Mesenchymal stem cell (in vitro differentiated cells and primary cell): ENCODE data around the gene PMVK.
"Not testable (repeated sequence)": the region's sequence is repeated elsewhere in the genome, so short reads cannot be mapped to it uniquely, and the experiment has no call there.

Experiments
- DNase-seq: peaks from one replicate; pipeline ENCODE4 v3.0.0-alpha.2; 2013
- H2AFZ ChIP-seq: one replicate; pipeline ENCODE4 v1.6.1; 2013; ENCODE audit warnings: low read depth, mild to moderate bottlenecking, control low read depth, inconsistent platforms, low read length, moderate library complexity
- H2AK5ac ChIP-seq: 2 replicates; pipeline ENCODE4 v1.6.1; 2013; ENCODE audit warnings: low read length, moderate library complexity, mild to moderate bottlenecking, inconsistent platforms; ENCODE audit not compliant: severe bottlenecking
- H2BK120ac ChIP-seq: one replicate; pipeline ENCODE4 v1.6.1; 2013; ENCODE audit warnings: low read depth, mild to moderate bottlenecking, inconsistent platforms, low read length, moderate library complexity
- H2BK12ac ChIP-seq, 2 experiments: one replicate each; pipeline ENCODE4 v1.6.1; 2013; ENCODE audit warnings: inconsistent platforms in 2 of 2, low read length in 2 of 2, mild to moderate bottlenecking in 2 of 2, moderate library complexity in 2 of 2, control low read depth in 1 of 2
- H2BK15ac ChIP-seq: one replicate; pipeline ENCODE4 v1.6.1; 2013; ENCODE audit warnings: mild to moderate bottlenecking, low read depth, inconsistent platforms; ENCODE audit not compliant: poor library complexity, severe bottlenecking
- H2BK5ac ChIP-seq: 2 replicates; pipeline ENCODE4 v1.6.1; 2013; ENCODE audit warnings: low read depth, mild to moderate bottlenecking, low read length, control low read depth, inconsistent platforms; ENCODE audit not compliant: poor library complexity, severe bottlenecking
- H3K14ac ChIP-seq, 2 experiments: one replicate each; pipeline ENCODE4 v1.6.1; 2013; ENCODE audit warnings: inconsistent platforms in 2 of 2, low read length in 2 of 2, control low read depth in 1 of 2, mild to moderate bottlenecking in 1 of 2, moderate library complexity in 1 of 2
- H3K18ac ChIP-seq, 2 experiments: one replicate each; pipeline ENCODE4 v1.6.1; 2013; ENCODE audit warnings: inconsistent platforms in 2 of 2, low read length in 2 of 2, control low read depth in 1 of 2, low read depth in 1 of 2, mild to moderate bottlenecking in 1 of 2
- H3K23ac ChIP-seq, 2 experiments: one replicate each; pipeline ENCODE4 v1.6.1; 2013; ENCODE audit warnings: inconsistent platforms in 2 of 2, low read length in 2 of 2, mild to moderate bottlenecking in 2 of 2, moderate library complexity in 2 of 2, control low read depth in 1 of 2
- H3K27ac ChIP-seq: 2 replicates; pipeline ENCODE4 v1.5.1; 2013; ENCODE audit warnings: mild to moderate bottlenecking, moderate library complexity, low read length, control low read depth, inconsistent platforms; ENCODE audit not compliant: poor library complexity, severe bottlenecking
- H3K27me3 ChIP-seq, 2 experiments: 2 replicates each; pipeline versions ENCODE4 v1.6.1 to v1.7.0; 2013; ENCODE audit warnings: low read length in 2 of 2, mild to moderate bottlenecking in 2 of 2, moderate library complexity in 2 of 2, control low read depth in 1 of 2, inconsistent platforms in 1 of 2; ENCODE audit not compliant: control insufficient read depth in 1 of 2, insufficient read depth in 1 of 2
- H3K36me3 ChIP-seq, 2 experiments: 2 replicates each; pipeline versions ENCODE4 v1.6.1 to v1.7.0; 2013; ENCODE audit warnings: low read length in 2 of 2, control low read depth in 1 of 2, inconsistent platforms in 1 of 2, low read depth in 1 of 2, mild to moderate bottlenecking in 1 of 2; ENCODE audit not compliant: insufficient read depth in 2 of 2, control insufficient read depth in 1 of 2
- H3K4ac ChIP-seq, 2 experiments: one replicate each; pipeline ENCODE4 v1.6.1; 2013; ENCODE audit warnings: inconsistent platforms in 2 of 2, low read length in 2 of 2, mild to moderate bottlenecking in 2 of 2, moderate library complexity in 2 of 2, control low read depth in 1 of 2, low read depth in 1 of 2
- H3K4me1 ChIP-seq: 2 replicates; pipeline ENCODE4 v1.6.1; 2013; ENCODE audit warnings: low read depth, low read length, control low read depth; ENCODE audit not compliant: control insufficient read depth, insufficient read depth
- H3K4me2 ChIP-seq: 2 replicates; pipeline ENCODE4 v1.6.1; 2013; ENCODE audit warnings: low read length, mild to moderate bottlenecking, inconsistent platforms; ENCODE audit not compliant: poor library complexity, severe bottlenecking
- H3K4me3 ChIP-seq, 2 experiments: 2 replicates each; pipeline versions ENCODE4 v1.5.1 to v1.7.0; 2013; ENCODE audit warnings: low read length in 2 of 2, mild to moderate bottlenecking in 2 of 2, control low read depth in 1 of 2, low read depth in 1 of 2; ENCODE audit not compliant: insufficient read depth in 1 of 2
- H3K79me1 ChIP-seq: replicated peaks from 2 replicates; pipeline ENCODE4 v1.6.1; 2013; ENCODE audit warnings: mild to moderate bottlenecking, control low read depth, low read length, inconsistent platforms; ENCODE audit not compliant: poor library complexity, severe bottlenecking
- H3K9ac ChIP-seq: 2 replicates; pipeline ENCODE4 v1.7.0; 2013; ENCODE audit warnings: mild to moderate bottlenecking, low read length, moderate library complexity
- H3K9me3 ChIP-seq: 2 replicates; pipeline ENCODE4 v1.7.0; 2013; ENCODE audit warnings: mild to moderate bottlenecking, low read length; ENCODE audit not compliant: control insufficient read depth
- H4K8ac ChIP-seq: one replicate; pipeline ENCODE4 v1.6.1; 2013; ENCODE audit warnings: inconsistent platforms, mild to moderate bottlenecking, low read length, moderate library complexity
- H4K91ac ChIP-seq: one replicate; pipeline ENCODE4 v1.6.1; 2013; ENCODE audit warnings: mild to moderate bottlenecking, low read length, inconsistent platforms
- WGBS: methylation state at CpG from one replicate; pipeline ENCODE4 v1.1.7; 2013; ENCODE audit warnings: mixed read lengths; 5-methylcytosine and 5-hydroxymethylcytosine counted together

Gene PMVK

DNA sequence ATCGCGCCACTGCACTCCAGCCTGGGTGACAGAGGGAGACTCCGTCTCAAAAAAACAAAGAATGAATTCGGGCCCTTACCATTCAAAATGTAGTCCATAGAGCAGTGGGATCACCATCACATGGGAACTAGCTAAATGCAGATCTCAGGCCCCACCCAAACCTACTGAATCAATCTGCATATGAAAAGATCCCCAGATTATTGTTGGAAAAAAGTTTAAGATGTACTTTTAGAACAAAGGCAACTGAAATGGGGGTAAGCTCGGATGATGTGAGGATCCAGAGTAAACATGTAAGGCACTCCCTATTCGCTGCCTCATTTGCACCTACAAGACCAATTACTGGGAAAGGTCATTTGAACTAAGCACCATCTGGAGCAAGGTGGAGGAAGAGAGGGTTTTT is 45.8 kb upstream of the PMVK start:
- Histone ChIP-seq H3K23ac (no peak overlapping the region), H3K4me3 (peak overlapping the region in 1 of 2 experiments; percentile 91), H3K27ac (no peak overlapping the region), H3K4me1 (peaks cover 7% of the 10 kb centered on the region), H2BK120ac (no peak overlapping the region), H4K91ac (no peak overlapping the region), H2BK5ac (no peak overlapping the region), H2AFZ (no peak overlapping the region), H3K79me1 (peaks cover 18% of the 10 kb centered on the region), H3K4me2 (peak overlapping the region; percentile 51), H3K27me3 (no peaks in the 10 kb centered on the region), H2AK5ac (peak overlapping the region; percentile 47), H3K18ac (no peak overlapping the region), H3K9me3 (no peaks in the 10 kb centered on the region), H2BK15ac (no peak overlapping the region), H3K9ac (peak overlapping the region; percentile 89), H4K8ac (no peak overlapping the region), H3K36me3 (peaks cover 8 to 19% of the 10 kb centered on the region in 2 experiments), H3K14ac (no peak overlapping the region), H2BK12ac (no peak overlapping the region), H3K4ac (no peak overlapping the region)
- WGBS: 47% methylated on average over 4 of the region's 6 CpGs
- DNase-seq: no peak

DNA sequence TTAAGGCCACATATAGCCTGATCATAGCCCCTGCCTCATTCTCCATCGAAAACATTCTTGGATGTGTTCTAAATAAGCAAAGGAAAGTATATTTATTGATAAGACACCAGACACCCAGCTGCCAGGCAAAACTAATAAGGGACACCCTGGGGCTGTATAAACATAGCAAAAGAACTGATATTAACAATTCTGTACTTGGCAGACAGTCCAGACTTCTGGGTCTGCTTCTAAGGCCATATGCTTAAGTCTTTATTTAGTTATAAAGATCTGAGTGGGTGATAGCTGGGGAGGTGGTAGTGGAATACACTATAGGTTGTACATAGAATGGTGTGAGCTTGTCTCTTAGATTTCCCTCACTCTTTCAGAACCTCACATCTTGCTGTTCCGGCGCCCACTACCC is 41.8 kb upstream of the PMVK start:
- no peak overlapping the region for H2BK120ac ChIP-seq

DNA sequence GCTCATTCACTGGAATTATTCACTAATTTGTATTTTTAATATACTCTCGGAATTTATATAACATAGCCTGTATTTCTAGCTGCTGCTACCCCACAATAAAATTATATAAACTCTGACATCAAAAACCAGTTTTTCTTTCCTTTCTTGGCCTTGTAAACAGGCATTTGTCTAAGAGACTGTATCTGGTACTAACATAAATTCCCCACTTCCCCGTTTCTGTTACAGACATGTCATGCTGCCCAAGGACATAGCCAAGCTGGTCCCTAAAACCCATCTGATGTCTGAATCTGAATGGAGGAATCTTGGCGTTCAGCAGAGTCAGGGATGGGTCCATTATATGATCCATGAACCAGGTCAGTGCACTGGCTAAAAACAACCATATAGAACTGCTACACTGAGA is 41.2 kb upstream of the PMVK start:
- WGBS: 97% methylated on average over 3 of the region's 3 CpGs

More for the DNA sequence above, 41.8 kb upstream of the PMVK start:
- Histone ChIP-seq H2BK5ac (no peak overlapping the region), H2BK12ac (no peak overlapping the region), H3K23ac (no peak overlapping the region), H2BK15ac (no peak overlapping the region), H4K91ac (no peak overlapping the region), H3K4me3 (no peak overlapping the region), H3K27me3 (no peaks in the 10 kb centered on the region), H3K4ac (no peak overlapping the region), H3K14ac (no peak overlapping the region), H3K4me1 (peaks cover 1% of the 10 kb centered on the region), H3K9ac (peak overlapping the region; percentile 27), H4K8ac (no peak overlapping the region), H2AK5ac (no peak overlapping the region), H3K4me2 (no peak overlapping the region), H3K9me3 (no peaks in the 10 kb centered on the region), H3K27ac (no peak overlapping the region), H3K18ac (no peak overlapping the region), H3K36me3 (peaks cover 0 to 15% of the 10 kb centered on the region in 2 experiments), H3K79me1 (peaks cover 12% of the 10 kb centered on the region), H2AFZ (no peak overlapping the region)
- WGBS: no CpG with 5 or more reads among the region's 3 CpGs
- DNase-seq: no peak

DNA sequence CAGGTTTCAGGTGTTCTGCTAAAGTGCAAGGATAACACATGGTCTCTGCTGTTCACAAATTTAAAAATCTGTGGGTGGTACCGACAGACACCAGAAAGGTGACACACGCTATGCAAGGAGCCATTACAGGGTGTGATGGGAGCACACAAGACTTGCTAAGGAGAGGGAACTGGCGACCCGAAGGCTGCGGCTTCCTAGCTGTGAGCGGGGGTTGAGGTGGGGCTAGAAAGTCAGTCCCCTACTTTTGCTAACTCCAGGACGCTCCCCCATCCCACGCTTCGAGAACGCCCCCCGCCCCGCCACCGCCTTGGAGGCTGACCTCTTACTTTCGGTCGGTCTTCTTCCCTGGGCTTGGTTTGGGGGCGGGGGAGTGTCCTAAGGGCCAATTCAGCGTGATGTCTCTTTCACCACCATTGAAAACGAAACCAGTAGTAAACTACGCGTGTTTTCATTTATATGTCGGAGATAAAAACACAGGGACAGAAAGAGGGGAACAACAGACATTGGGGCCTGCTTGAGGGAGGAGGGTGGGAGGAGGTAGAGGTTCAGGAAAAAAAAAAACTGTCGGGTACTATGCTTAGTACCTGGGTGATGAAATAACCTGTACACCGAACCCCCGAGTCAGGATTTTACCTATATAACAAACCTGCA is 39.0 kb upstream of the PMVK start:
- H2BK12ac ChIP-seq: no peak overlapping the region
- H2BK120ac ChIP-seq: peak overlapping the region; percentile 50
- peak overlapping the region; percentile 7 for H3K4me2 ChIP-seq
- no peak overlapping the region for H2AFZ ChIP-seq
- peak overlapping the region; percentile 98 for H3K9ac ChIP-seq
- H3K4ac ChIP-seq: peak overlapping the region; percentile 3 to 67
- H3K18ac ChIP-seq: peak overlapping the region; percentile 5 to 73
- H3K14ac ChIP-seq: peak overlapping the region in 1 of 2 experiments; percentile 0
- peak overlapping the region; percentile 54 for H4K8ac ChIP-seq
- peak overlapping the region; percentile 78 for H3K27ac ChIP-seq
- no peak overlapping the region for H2AK5ac ChIP-seq
- peaks cover 0 to 15% of the 10 kb centered on the region in 2 experiments for H3K36me3 ChIP-seq
- peak overlapping the region; percentile 52 to 85 for H3K4me3 ChIP-seq
- peak overlapping the region in 1 of 2 experiments; percentile 8 for H3K23ac ChIP-seq
- peak overlapping the region; percentile 30 for H4K91ac ChIP-seq
- H2BK5ac ChIP-seq: peak overlapping the region; percentile 1
- peaks cover 9% of the 10 kb centered on the region for H3K4me1 ChIP-seq
- H3K27me3 ChIP-seq: no peaks in the 10 kb centered on the region
- peak overlapping the region; percentile 92 for H2BK15ac ChIP-seq
- peak; percentile 90 for DNase-seq
- H3K9me3 ChIP-seq: no peaks in the 10 kb centered on the region
- H3K79me1 ChIP-seq: peaks cover 5% of the 10 kb centered on the region
- 0% methylated on average over 11 of the region's 24 CpGs for whole genome bisulfite sequencing

More for the DNA sequence above, 41.2 kb upstream of the PMVK start:
- DNase-seq, H2BK5ac ChIP-seq, H2BK15ac ChIP-seq, H3K14ac ChIP-seq, H2BK12ac ChIP-seq, H2BK120ac ChIP-seq, H3K4me1 ChIP-seq, H3K23ac ChIP-seq, H2AK5ac ChIP-seq, H2AFZ ChIP-seq, H3K27ac ChIP-seq, H3K4me3 ChIP-seq, H3K4me2 ChIP-seq, H3K27me3 ChIP-seq, H3K9me3 ChIP-seq, H4K91ac ChIP-seq, H4K8ac ChIP-seq, H3K18ac ChIP-seq, H3K4ac ChIP-seq: not testable (repeated sequence)
- Histone ChIP-seq H3K9ac (peak overlapping the region; percentile 27), H3K36me3 (peaks cover 0 to 15% of the 10 kb centered on the region in 2 experiments), H3K79me1 (peaks cover 12% of the 10 kb centered on the region)
